ENCODE data around the gene INHBB.
A peak's percentile ranks its signal among the peaks of the same experiment; 100 is the strongest.

The INHBB gene

GRCh38 chr2:120391911-120392665, 46.2 kb downstream of the INHBB start:
- H3K36me3 Mint-ChIP-seq = no peaks in the 10 kb centered on the region
- H3K27me3 Mint-ChIP-seq = peaks cover 16% of the 10 kb centered on the region
- CTCF ChIA-PET = no interaction called here
- no peak overlapping the region for H3K27ac Mint-ChIP-seq
- DNase-seq = peak; percentile 9
- H3K4me3 Mint-ChIP-seq = no peak overlapping the region
- no peaks in the 10 kb centered on the region for H3K4me1 Mint-ChIP-seq
- peaks cover 2% of the 10 kb centered on the region for H3K9me3 Mint-ChIP-seq

GRCh38 chr2:120392923-120393322, 47.0 kb downstream of the INHBB start:
- Mint-ChIP-seq H3K27me3 (peaks cover 17% of the 10 kb centered on the region), H3K4me3 (no peak overlapping the region), H3K4me1 (no peaks in the 10 kb centered on the region), H3K36me3 (no peaks in the 10 kb centered on the region), H3K27ac (no peak overlapping the region), H3K9me3 (peaks cover 2% of the 10 kb centered on the region)
- no peak for DNase-seq
- CTCF ChIA-PET = no interaction called here

GRCh38 chr2:120393456-120393855, 47.5 kb downstream of the INHBB start:
- CTCF ChIA-PET = no interaction called here
- DNase-seq = no peak
- Mint-ChIP-seq H3K27ac (no peak overlapping the region), H3K4me3 (no peak overlapping the region), H3K4me1 (no peaks in the 10 kb centered on the region), H3K9me3 (peaks cover 2% of the 10 kb centered on the region), H3K36me3 (no peaks in the 10 kb centered on the region), H3K27me3 (peaks cover 17% of the 10 kb centered on the region)

- H3K27me3 Mint-ChIP-seq = peaks cover 17% of the 10 kb centered on the region
- H3K4me3 Mint-ChIP-seq = no peak overlapping the region
- H3K27ac Mint-ChIP-seq = no peak overlapping the region
- CTCF ChIA-PET = no interaction called here
- H3K36me3 Mint-ChIP-seq = no peaks in the 10 kb centered on the region
- DNase-seq = no peak
- H3K9me3 Mint-ChIP-seq = peaks cover 2% of the 10 kb centered on the region
- H3K4me1 Mint-ChIP-seq = no peaks in the 10 kb centered on the region
These were observed 48.8 kb downstream of the INHBB start for GRCh38 chr2:120394764-120395163.

- no peaks in the 10 kb centered on the region for H3K36me3 Mint-ChIP-seq
- CTCF ChIA-PET = no interaction called here
- H3K27me3 Mint-ChIP-seq = peaks cover 17% of the 10 kb centered on the region
- no peak for DNase-seq
- peaks cover 2% of the 10 kb centered on the region for H3K9me3 Mint-ChIP-seq
- H3K4me3 Mint-ChIP-seq = no peak overlapping the region
- no peak overlapping the region for H3K27ac Mint-ChIP-seq
- H3K4me1 Mint-ChIP-seq = no peaks in the 10 kb centered on the region
These were observed 49.5 kb downstream of the INHBB start for GRCh38 chr2:120395221-120396012.

GRCh38 chr2:120396013-120396860, 50.3 kb downstream of the INHBB start:
- CTCF ChIA-PET = no interaction called here
- DNase-seq = no peak

GRCh38 chr2:120396861-120397811, 51.2 kb downstream of the INHBB start:
- H3K27me3 Mint-ChIP-seq = peaks cover 17% of the 10 kb centered on the region
- DNase-seq = no peak
- H3K9me3 Mint-ChIP-seq = no peaks in the 10 kb centered on the region
- CTCF ChIA-PET = no interaction called here
- no peak overlapping the region for H3K27ac Mint-ChIP-seq
- no peaks in the 10 kb centered on the region for H3K36me3 Mint-ChIP-seq
- no peaks in the 10 kb centered on the region for H3K4me1 Mint-ChIP-seq
- H3K4me3 Mint-ChIP-seq = no peak overlapping the region

More at GRCh38 chr2:120396013-120396860, 50.3 kb downstream of the INHBB start:
- Mint-ChIP-seq H3K36me3 (no peaks in the 10 kb centered on the region), H3K27me3 (peaks cover 17% of the 10 kb centered on the region), H3K9me3 (peaks cover 2% of the 10 kb centered on the region), H3K4me1 (no peaks in the 10 kb centered on the region), H3K4me3 (no peak overlapping the region), H3K27ac (no peak overlapping the region)

GRCh38 chr2:120398051-120398995, 52.4 kb downstream of the INHBB start:
- H3K4me1 Mint-ChIP-seq = no peaks in the 10 kb centered on the region
- H3K4me3 Mint-ChIP-seq = no peak overlapping the region
- CTCF ChIA-PET = no interaction called here
- peaks cover 17% of the 10 kb centered on the region for H3K27me3 Mint-ChIP-seq
- no peak overlapping the region for H3K27ac Mint-ChIP-seq
- no peaks in the 10 kb centered on the region for H3K9me3 Mint-ChIP-seq
- H3K36me3 Mint-ChIP-seq = no peaks in the 10 kb centered on the region
- peak; percentile 17 for DNase-seq

- Mint-ChIP-seq H3K27me3 (peaks cover 17% of the 10 kb centered on the region), H3K27ac (no peak overlapping the region), H3K4me3 (no peak overlapping the region), H3K4me1 (no peaks in the 10 kb centered on the region), H3K9me3 (no peaks in the 10 kb centered on the region), H3K36me3 (no peaks in the 10 kb centered on the region)
- CTCF ChIA-PET = no interaction called here
- DNase-seq = no peak
These were observed 53.3 kb downstream of the INHBB start for GRCh38 chr2:120398996-120399888.

- Mint-ChIP-seq H3K27ac (no peak overlapping the region), H3K4me1 (no peaks in the 10 kb centered on the region), H3K27me3 (peaks cover 17% of the 10 kb centered on the region), H3K36me3 (no peaks in the 10 kb centered on the region), H3K4me3 (no peak overlapping the region), H3K9me3 (no peaks in the 10 kb centered on the region)
- CTCF ChIA-PET = no interaction called here
- DNase-seq = no peak
These were observed 53.9 kb downstream of the INHBB start for GRCh38 chr2:120399889-120400240.

- no peak for DNase-seq
- CTCF ChIA-PET = no interaction called here
- no peak overlapping the region for H3K4me3 Mint-ChIP-seq
- no peak overlapping the region for H3K27ac Mint-ChIP-seq
- H3K4me1 Mint-ChIP-seq = no peaks in the 10 kb centered on the region
- no peaks in the 10 kb centered on the region for H3K36me3 Mint-ChIP-seq
- peaks cover 12% of the 10 kb centered on the region for H3K27me3 Mint-ChIP-seq
- H3K9me3 Mint-ChIP-seq = no peaks in the 10 kb centered on the region
These were observed 54.6 kb downstream of the INHBB start for GRCh38 chr2:120400551-120400950.

All from activated naive CD4-positive, alpha-beta T cell treated with anti-CD3 and anti-CD28 coated beads, Interleukin-2, amount 10 ng/mL, durations not matched to agents 7 days and 5 days (primary cell).